Limb (tissue), 2 donors: ENCODE results near the gene AFP.
"Not testable (repeated sequence)": the region's sequence is repeated elsewhere in the genome, so short reads cannot be mapped to it uniquely, and the experiment has no call there.

ENCODE experiments used
- DNase-seq, 2 donors: peaks; one replicate each; pipeline ENCODE4 v3.0.0-alpha.2; 2016; ENCODE audit errors: extremely low spot score in 2 of 2

Gene AFP

DNA sequence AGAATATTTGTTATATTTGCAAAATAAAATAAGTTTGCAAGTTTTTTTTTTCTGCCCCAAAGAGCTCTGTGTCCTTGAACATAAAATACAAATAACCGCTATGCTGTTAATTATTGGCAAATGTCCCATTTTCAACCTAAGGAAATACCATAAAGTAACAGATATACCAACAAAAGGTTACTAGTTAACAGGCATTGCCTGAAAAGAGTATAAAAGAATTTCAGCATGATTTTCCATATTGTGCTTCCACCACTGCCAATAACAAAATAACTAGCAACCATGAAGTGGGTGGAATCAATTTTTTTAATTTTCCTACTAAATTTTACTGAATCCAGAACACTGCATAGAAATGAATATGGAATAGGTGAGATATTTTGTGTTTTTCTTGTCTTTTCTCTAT is at the start of gene AFP:
Gene AFP (plus strand): TSS at position 238 of the 400 bp plus-strand sequence. CDS start 42 bp downstream, at position 280.
- DNase-seq, result no peak

DNA sequence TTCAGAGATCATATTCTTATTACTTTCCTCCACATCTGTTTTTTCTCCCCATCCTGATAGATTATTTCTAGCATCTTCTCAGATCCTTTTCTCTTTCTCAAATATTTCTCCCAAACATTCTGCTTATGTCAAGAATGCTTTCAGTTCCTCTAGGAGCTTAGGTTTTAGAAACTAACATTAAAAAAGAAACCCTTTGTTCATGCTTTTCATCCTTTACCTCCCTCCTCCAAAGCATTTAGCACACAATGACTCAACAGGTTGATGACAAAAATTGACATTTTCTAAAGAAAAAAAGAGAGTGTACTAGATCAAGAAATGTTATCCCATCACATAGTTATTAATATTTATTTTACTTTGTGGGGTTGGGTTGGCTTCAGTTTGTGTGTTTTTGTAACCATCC is 48.5 kb upstream of the AFP start:
- no peak for DNase-seq

- no peak for DNase-seq
Measured at GRCh38 chr4:73388887-73389286, 47.1 kb upstream of the AFP start.

GRCh38 chr4:73389663-73390062 is 46.4 kb upstream of the AFP start:
- not testable (repeated sequence) for DNase-seq

GRCh38 chr4:73391774-73392173 is 44.2 kb upstream of the AFP start:
- no peak for DNase-seq

GRCh38 chr4:73392936-73393335 is 43.1 kb upstream of the AFP start:
- DNase-seq, result no peak

DNA sequence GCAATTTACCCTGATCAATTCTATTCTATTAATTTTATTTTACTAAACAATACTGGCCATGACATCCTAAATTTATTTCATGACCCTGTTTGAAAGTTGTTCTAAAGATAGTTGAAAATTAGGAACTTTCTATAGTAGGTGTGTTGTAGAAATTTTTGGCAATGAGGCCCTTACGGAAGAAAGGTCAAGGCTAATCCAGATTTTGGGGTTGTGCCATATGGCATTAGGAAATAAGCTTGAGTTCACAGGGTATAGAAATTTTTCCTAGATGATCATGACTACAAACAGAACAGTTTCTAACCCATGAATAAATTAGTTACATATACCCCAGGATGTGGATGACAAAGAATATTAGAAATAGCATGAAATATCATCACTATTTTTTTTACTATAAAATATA is 39.7 kb upstream of the AFP start:
- no peak for DNase-seq

DNA sequence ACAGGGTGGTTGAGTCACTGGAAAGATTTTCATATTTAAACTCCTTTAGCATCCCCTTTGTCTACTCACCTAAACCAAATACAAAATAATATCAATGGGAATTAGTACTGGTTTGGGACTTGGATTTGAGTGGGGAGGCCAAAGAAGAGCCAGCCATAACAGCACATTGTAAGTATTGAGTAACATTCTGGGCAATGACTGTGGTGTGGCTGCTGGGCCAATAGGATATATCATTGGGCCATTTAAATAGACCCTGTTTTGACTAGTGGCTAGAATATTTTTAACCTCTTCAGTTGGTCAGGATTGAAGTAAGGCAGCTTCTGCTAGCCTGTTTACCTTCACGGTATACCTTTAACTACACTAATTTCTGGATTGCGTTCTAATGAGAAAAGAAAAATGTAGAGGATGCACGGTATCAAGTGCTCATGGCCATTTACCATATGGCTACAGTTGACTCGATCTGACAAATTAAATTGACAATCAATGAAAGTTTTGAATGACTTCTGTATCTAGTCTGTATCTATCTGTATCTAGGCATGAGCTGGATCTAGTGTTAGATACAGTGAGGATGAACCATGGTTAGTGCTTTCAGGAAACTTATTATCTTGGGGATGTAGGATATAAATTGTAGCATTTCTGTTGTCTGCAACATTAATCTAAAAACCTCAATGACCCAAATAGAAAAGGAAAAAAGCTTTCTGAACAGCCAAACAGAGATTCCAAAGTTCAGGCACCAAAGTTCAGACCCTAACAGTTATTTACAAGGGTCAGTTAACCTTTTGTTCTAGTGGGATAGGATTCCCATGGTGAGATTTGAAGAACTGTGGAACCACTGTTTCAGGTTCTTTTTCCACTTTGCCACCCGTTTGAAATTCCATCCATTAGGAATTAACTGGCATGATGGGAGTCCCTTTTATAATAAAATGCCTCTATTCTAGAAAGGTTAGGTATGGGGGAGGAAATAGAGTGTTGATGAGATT is 38.7 kb upstream of the AFP start:
- no peak for DNase-seq

DNA sequence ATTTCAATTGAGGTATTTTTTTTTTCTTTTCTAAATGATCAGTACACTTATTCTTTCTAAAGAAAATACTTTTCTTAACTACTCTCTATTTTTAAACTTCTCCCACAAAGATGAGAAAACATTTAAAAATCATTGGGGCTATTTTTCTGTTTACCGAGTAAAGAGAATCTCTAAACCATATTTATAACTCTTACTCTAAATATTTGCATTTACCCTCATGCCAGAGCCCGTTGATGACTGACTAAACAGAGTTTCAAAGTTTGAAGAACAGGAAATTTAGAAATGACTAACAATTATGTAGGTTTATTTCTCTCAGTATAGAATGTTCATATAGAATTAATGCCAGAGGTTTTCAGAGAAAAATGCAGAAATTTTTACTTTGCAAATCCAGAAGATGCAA is 34.6 kb upstream of the AFP start:
- no peak for DNase-seq

- no peak for DNase-seq
Measured at GRCh38 chr4:73404042-73404441, 32.0 kb upstream of the AFP start, which contains the start of gene ALB. Gene ALB, plus strand, starts transcription at chr4:73404287. Its CDS starts 41 bp downstream, at chr4:73404328.

GRCh38 chr4:73404457-73404856 is 31.6 kb upstream of the AFP start:
- DNase-seq, result no peak

DNA sequence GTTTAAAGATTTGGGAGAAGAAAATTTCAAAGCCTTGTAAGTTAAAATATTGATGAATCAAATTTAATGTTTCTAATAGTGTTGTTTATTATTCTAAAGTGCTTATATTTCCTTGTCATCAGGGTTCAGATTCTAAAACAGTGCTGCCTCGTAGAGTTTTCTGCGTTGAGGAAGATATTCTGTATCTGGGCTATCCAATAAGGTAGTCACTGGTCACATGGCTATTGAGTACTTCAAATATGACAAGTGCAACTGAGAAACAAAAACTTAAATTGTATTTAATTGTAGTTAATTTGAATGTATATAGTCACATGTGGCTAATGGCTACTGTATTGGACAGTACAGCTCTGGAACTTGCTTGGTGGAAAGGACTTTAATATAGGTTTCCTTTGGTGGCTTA is 30.9 kb upstream of the AFP start:
- DNase-seq, result no peak

DNA sequence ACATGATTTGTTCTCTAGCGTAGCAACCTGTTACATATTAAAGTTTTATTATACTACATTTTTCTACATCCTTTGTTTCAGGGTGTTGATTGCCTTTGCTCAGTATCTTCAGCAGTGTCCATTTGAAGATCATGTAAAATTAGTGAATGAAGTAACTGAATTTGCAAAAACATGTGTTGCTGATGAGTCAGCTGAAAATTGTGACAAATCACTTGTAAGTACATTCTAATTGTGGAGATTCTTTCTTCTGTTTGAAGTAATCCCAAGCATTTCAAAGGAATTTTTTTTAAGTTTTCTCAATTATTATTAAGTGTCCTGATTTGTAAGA is 29.5 kb upstream of the AFP start:
- no peak for DNase-seq

DNA sequence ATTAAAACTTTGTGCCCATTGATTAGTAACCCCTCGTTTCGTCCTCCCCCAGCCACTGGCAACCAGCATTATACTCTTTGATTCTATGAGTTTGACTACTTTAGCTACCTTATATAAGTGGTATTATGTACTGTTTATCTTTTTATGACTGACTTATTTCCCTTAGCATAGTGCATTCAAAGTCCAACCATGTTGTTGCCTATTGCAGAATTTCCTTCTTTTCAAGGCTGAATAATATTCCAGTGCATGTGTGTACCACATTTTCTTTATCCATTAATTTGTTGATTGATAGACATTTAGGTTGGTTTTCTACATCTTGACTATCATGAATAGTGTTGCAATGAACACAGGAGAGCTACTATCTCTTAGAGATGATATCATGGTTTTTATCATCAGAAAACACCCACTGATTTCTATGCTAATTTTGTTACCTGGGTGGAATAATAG is 28.8 kb upstream of the AFP start:
- DNase-seq, result no peak

DNA sequence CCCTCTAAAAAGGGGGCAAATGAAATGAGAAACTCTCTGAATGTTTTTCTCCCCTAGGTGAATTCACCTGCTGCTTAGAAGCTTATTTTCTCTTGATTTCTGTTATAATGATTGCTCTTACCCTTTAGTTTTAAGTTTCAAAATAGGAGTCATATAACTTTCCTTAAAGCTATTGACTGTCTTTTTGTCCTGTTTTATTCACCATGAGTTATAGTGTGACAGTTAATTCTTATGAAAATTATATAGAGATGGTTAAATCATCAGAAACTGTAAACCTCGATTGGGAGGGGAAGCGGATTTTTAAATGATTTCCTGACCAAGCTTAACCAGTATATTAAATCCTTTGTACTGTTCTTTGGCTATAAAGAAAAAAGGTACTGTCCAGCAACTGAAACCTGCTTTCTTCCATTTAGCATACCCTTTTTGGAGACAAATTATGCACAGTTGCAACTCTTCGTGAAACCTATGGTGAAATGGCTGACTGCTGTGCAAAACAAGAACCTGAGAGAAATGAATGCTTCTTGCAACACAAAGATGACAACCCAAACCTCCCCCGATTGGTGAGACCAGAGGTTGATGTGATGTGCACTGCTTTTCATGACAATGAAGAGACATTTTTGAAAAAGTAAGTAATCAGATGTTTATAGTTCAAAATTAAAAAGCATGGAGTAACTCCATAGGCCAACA is 27.7 kb upstream of the AFP start:
- DNase-seq, result no peak

GRCh38 chr4:73409012-73409862 is 26.8 kb upstream of the AFP start:
- no peak for DNase-seq

DNA sequence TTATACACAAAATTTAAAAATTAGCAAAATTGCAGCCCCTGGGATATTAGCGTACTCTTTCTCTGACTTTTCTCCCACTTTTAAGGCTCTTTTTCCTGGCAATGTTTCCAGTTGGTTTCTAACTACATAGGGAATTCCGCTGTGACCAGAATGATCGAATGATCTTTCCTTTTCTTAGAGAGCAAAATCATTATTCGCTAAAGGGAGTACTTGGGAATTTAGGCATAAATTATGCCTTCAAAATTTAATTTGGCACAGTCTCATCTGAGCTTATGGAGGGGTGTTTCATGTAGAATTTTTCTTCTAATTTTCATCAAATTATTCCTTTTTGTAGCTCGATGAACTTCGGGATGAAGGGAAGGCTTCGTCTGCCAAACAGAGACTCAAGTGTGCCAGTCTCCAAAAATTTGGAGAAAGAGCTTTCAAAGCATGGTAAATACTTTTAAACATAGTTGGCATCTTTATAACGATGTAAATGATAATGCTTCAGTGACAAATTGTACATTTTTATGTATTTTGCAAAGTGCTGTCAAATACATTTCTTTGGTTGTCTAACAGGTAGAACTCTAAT is 26.0 kb upstream of the AFP start:
- no peak for DNase-seq

- no peak for DNase-seq
Measured at GRCh38 chr4:73410916-73411730, 24.9 kb upstream of the AFP start.

GRCh38 chr4:73411731-73412414 is 24.1 kb upstream of the AFP start:
- DNase-seq, result no peak

DNA sequence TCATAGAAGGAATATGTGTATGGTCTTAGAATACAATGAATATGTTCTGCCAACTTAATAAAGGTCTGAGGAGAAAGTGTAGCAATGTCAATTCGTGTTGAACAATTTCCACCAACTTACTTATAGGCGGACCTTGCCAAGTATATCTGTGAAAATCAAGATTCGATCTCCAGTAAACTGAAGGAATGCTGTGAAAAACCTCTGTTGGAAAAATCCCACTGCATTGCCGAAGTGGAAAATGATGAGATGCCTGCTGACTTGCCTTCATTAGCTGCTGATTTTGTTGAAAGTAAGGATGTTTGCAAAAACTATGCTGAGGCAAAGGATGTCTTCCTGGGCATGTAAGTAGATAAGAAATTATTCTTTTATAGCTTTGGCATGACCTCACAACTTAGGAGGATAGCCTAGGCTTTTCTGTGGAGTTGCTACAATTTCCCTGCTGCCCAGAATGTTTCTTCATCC is 22.7 kb upstream of the AFP start:
- no peak for DNase-seq
